HepG2 (cell line): ENCODE data around the gene POLR3F. TPM values are rescaled to one million over a fixed set of nuclear protein-coding genes. Genes with fewer than 3 reads are reported as not detected.
"Not testable (repeated sequence)": the region's sequence is repeated elsewhere in the genome, so short reads cannot be mapped to it uniquely, and the experiment has no call there.

Experiments used
- ATAC-seq: fragments of 200-7000 bp; cut with Tn5 transposase; 3 replicates; pipeline ENCODE4 v1.9.1; 2020; ENCODE audit warnings: mild to moderate bottlenecking, moderate library complexity
- BruUV-seq: library from RNA; stranded (reverse); fragments of 400-500 nt; replicated peaks from 2 replicates; lab custom pipeline; 2021; lab: Mats Ljungman, UMichigan
- CTCF ChIA-PET: fragments of 300-600 bp; formaldehyde crosslinking; extraction: SDS; loops from one replicate; lab custom pipeline; 2021; ENCODE audit warnings: low total read pairs, inconsistent platforms, low intra/inter-chr PET ratio; lab: Yijun Ruan, JAX
- POLR2A ChIA-PET: fragments of 350-600 bp; sonication (Branson Sonifier 250); formaldehyde crosslinking; loops from one replicate; lab custom pipeline; 2020; ENCODE audit warnings: antibody characterized with exemption, inconsistent platforms; lab: Yijun Ruan, JAX
- DNase-seq: peaks from one replicate; pipeline ENCODE4 v3.0.0-alpha.2; 2015; ENCODE audit warnings: low spot score
- FAIRE-seq: peaks from 3 replicates; lab custom pipeline; 2011; peaks lifted over from hg19 to GRCh38; lab: Jason Lieb, UNC
- H2AFZ ChIP-seq: one replicate; pipeline ENCODE4 v1.6.1; 2011; ENCODE audit warnings: low read length, inconsistent platforms
- H3K27ac ChIP-seq: fragments of 300-600 bp; 3 replicates; pipeline ENCODE4 v1.8.0; 2011; ENCODE audit warnings: mixed run types, mild to moderate bottlenecking, mixed read lengths, low read length, inconsistent platforms; ENCODE audit not compliant: insufficient read depth; ENCODE audit errors: extremely low read length
- H3K27me3 ChIP-seq, 2 experiments: fragments of 200-600 bp in 1 of 2; 2 replicates in 1 of 2; 3 replicates in 1 of 2; pipeline versions ENCODE4 v1.6.0 to v1.8.0; 2011; ENCODE audit warnings: low read length in 2 of 2, mild to moderate bottlenecking in 2 of 2, moderate library complexity in 2 of 2, inconsistent platforms in 1 of 2; ENCODE audit not compliant: insufficient read depth in 2 of 2, control insufficient read depth in 1 of 2
- H3K36me3 ChIP-seq, 2 experiments: fragments of 200-600 bp in 1 of 2; replicated peaks in 1 of 2; 2 replicates in 1 of 2; 3 replicates in 1 of 2; pipeline versions ENCODE4 v1.5.1 to v1.8.0; 2011; ENCODE audit warnings: low read length in 2 of 2, inconsistent platforms in 1 of 2; ENCODE audit not compliant: insufficient read depth in 2 of 2, control insufficient read depth in 1 of 2
- H3K4me1 ChIP-seq: 2 replicates; pipeline ENCODE4 v1.5.1; 2012; ENCODE audit warnings: low read length, inconsistent platforms; ENCODE audit not compliant: insufficient read depth
- H3K4me2 ChIP-seq: 2 replicates; pipeline ENCODE4 v1.6.0; 2011; ENCODE audit warnings: low read depth, low read length, inconsistent platforms
- H3K4me3 ChIP-seq, 3 experiments: fragments of 200-600 bp in 1 of 3; sonication (generic), shearing (Covaris generic) in 1 of 3; replicated peaks in 1 of 3; 2 replicates each; pipeline ENCODE4 v1.5.1; 2011 to 2016; ENCODE audit warnings: low read length in 3 of 3, inconsistent platforms in 2 of 3, low read depth in 2 of 3, mild to moderate bottlenecking in 2 of 3, control low read depth in 1 of 3, mixed read lengths in 1 of 3; ENCODE audit not compliant: insufficient read depth in 1 of 3
- H3K79me2 ChIP-seq: one replicate; pipeline ENCODE4 v1.6.1; 2011; ENCODE audit warnings: low read length, inconsistent platforms; ENCODE audit not compliant: insufficient read depth
- H3K9ac ChIP-seq: 2 replicates; pipeline ENCODE4 v1.6.0; 2011; ENCODE audit warnings: mild to moderate bottlenecking, low read depth, low read length, inconsistent platforms; ENCODE audit not compliant: insufficient read depth
- H3K9me3 ChIP-seq: 2 replicates; pipeline ENCODE4 v1.5.1; 2012; ENCODE audit warnings: mild to moderate bottlenecking, low read length
- H4K20me1 ChIP-seq: 2 replicates; pipeline ENCODE4 v1.6.0; 2011; ENCODE audit warnings: inconsistent platforms, mild to moderate bottlenecking, low read length, moderate library complexity; ENCODE audit not compliant: insufficient read depth
- ATF3 ChIP-seq: sonication (generic); formaldehyde crosslinking; IDR thresholded peaks from 2 replicates; pipeline ENCODE4 v1.4.0; 2020; ENCODE audit warnings: missing genetic modification reagents
- NR2F6 ChIP-seq, 2 experiments: IDR thresholded peaks; 2 replicates each; pipeline ENCODE4 v1.6.1; 2016; ENCODE audit warnings: antibody characterized with exemption in 1 of 2, mild to moderate bottlenecking in 1 of 2
- POGZ ChIP-seq: sonication (generic); formaldehyde crosslinking; IDR thresholded peaks from 2 replicates; pipeline ENCODE4 v1.4.0; 2020; ENCODE audit warnings: mild to moderate bottlenecking, missing genetic modification reagents
- WIZ ChIP-seq: sonication (generic); formaldehyde crosslinking; IDR thresholded peaks from 2 replicates; pipeline ENCODE4 v1.5.1; 2020; ENCODE audit warnings: mild to moderate bottlenecking, missing genetic modification reagents
- ZNF20 ChIP-seq: sonication (generic); formaldehyde crosslinking; IDR thresholded peaks from 2 replicates; pipeline ENCODE4 v1.4.0; 2020; ENCODE audit warnings: mild to moderate bottlenecking, moderate library complexity, missing genetic modification reagents
- ZNF792 ChIP-seq: IDR thresholded peaks from 2 replicates; pipeline ENCODE4 v1.6.1; 2016
- WGBS: methylation state at CpG from one replicate; pipeline ENCODE4 v1.1.6; 2017; ENCODE audit warnings: low lambda C conversion rate; 5-methylcytosine and 5-hydroxymethylcytosine counted together
- in situ Hi-C: cut with HindIII; loops from 2 replicates; pipeline ENCODE4 v1.10.0; 2017; ENCODE audit warnings: low pct_unique_long_range_greater_than_20kb; ENCODE audit not compliant: extremely low pct_ligation_motif_present
- intact Hi-C: fragments of 100-400 bp; cut with micrococcal nuclease; formaldehyde crosslinking; loops from one replicate; pipeline ENCODE4 v1.10.0; 2022; ENCODE audit not compliant: unreplicated experiment
- polyA plus RNA-seq, 8 experiments: library from polyadenylated mRNA; depleted of rRNA in 3 of 8; stranded (reverse) in 7 of 8; unstranded in 1 of 8; fragments of >200 nt; fragmentation: Illumina TruSeq in 4 of 8; extraction: Trizol in 4 of 8; gene quantifications; 2 replicates each; pipeline versions ENCODE4 v1.2.1 to v1.2.3, GENCODE V29; 2011 to 2016; ENCODE audit warnings: low read depth in 4 of 8, missing spikeins in 1 of 8, mixed read lengths in 1 of 8; ENCODE audit not compliant: insufficient read depth in 1 of 8
- total RNA-seq, 5 experiments: library from RNA; depleted of rRNA; stranded (reverse); fragments of >200 nt; fragmentation: Illumina TruSeq; extraction: Trizol; gene quantifications; 2 replicates each; pipeline ENCODE4 v1.2.3, GENCODE V29; 2016; ENCODE audit warnings: low read depth in 1 of 5

POLR3F gene
- total and polyA plus RNA-seq, 2 of the 13 experiments (the other 11 are each of a cell fraction or from before 2014, with no cell fraction given): 11.7 to 25.5 TPM

- FAIRE-seq (no peak), DNase-seq (no peak), ATAC-seq (no peak)
- TF ChIP-seq POGZ (CRISPR knock-in tag) (no peak), NR2F6 (IDR thresholded peaks at IDR 0.05) (no peak), NR2F6 (CRISPR knock-in tag; IDR thresholded peaks at IDR 0.05) (no peak), ATF3 (CRISPR knock-in tag) (no peak), WIZ (CRISPR knock-in tag) (no peak), ZNF792 (CRISPR knock-in tag) (no peak), ZNF20 (CRISPR knock-in tag) (no peak)
- BruUV-seq: no TSS peak
- Histone ChIP-seq H3K79me2 (peaks cover 19% of the 10 kb centered on the region), H3K27me3 (no peaks in the 10 kb centered on the region), H3K4me1 (peaks cover 7% of the 10 kb centered on the region), H3K9ac (no peak overlapping the region), H3K9me3 (no peaks in the 10 kb centered on the region), H2AFZ (no peak overlapping the region), H3K4me2 (no peak overlapping the region), H4K20me1 (no peaks in the 10 kb centered on the region), H3K27ac (no peak overlapping the region), H3K36me3 (peaks cover 11 to 62% of the 10 kb centered on the region in 2 experiments), H3K4me3 (no peak overlapping the region)
- POLR2A ChIA-PET: interaction anchor here (2.1 kb wide), 1 partner anchor 9 kb away, joined by 13 read pairs; the partner anchor contains the start of gene SEC23B
- intact Hi-C loops: no loop called here
- in situ Hi-C loops: no loop called here
- CTCF ChIA-PET: no interaction called here
Measured at GRCh38 chr20:18515973-18516372, 48.8 kb downstream of the POLR3F start.

- DNase-seq, CTCF ChIA-PET: not testable (repeated sequence)
- 98% methylated on average over 9 of the region's 9 CpGs for WGBS
Measured at GRCh38 chr20:18522066-18522465, 54.9 kb downstream of the POLR3F start.

More at GRCh38 chr20:18522066-18522465, 54.9 kb downstream of the POLR3F start:
- H3K4me2 ChIP-seq, H3K4me3 ChIP-seq, H3K9ac ChIP-seq, H3K4me1 ChIP-seq, intact Hi-C loops, BruUV-seq, FAIRE-seq, POLR2A ChIA-PET, in situ Hi-C loops, ATAC-seq, H3K27ac ChIP-seq, H2AFZ ChIP-seq, H4K20me1 ChIP-seq, H3K9me3 ChIP-seq, H3K27me3 ChIP-seq, H3K79me2 ChIP-seq: not testable (repeated sequence)
- peaks cover 17 to 57% of the 10 kb centered on the region in 2 experiments for H3K36me3 ChIP-seq
